ENCODE data around the gene DGKZ. TPM values are rescaled to one million over a fixed set of nuclear protein-coding genes. Genes with fewer than 3 reads are reported as not detected.

DGKZ gene
- total and polyA plus RNA-seq, 2 experiments from 2014 or later, result 45.1 to 170 TPM

- H3K36me3 ChIP-seq (ENCODE audit: insufficient read depth), result no peaks in the 10 kb centered on the region; the same call in 1 of the 2 replicates
- H3K9me2 ChIP-seq (ENCODE audit: insufficient read depth), result no peaks in the 10 kb centered on the region
- H2AFZ ChIP-seq, result no peak overlapping the region
- Mint-ChIP-seq H3K9me3 (no peaks in the 10 kb centered on the region), H3K27ac (no peak overlapping the region), H3K4me1 (peaks cover 27% of the 10 kb centered on the region), H3K27me3 (ENCODE audit: insufficient read depth, low read depth, poor library complexity) (peaks cover 34% of the 10 kb centered on the region), H3K4me3 (no peak overlapping the region), H3K36me3 (ENCODE audit: low read depth) (peaks cover 6% of the 10 kb centered on the region)
- ATAC-seq (no peak), DNase-seq (ENCODE audit: low spot score) (no peak)
- H3K79me2 ChIP-seq (replicated peaks; ENCODE audit: insufficient read depth), result no peaks in the 10 kb centered on the region
- peaks cover 17% of the 10 kb centered on the region for H3K4me1 ChIP-seq (ENCODE audit: insufficient read depth)
- no peak overlapping the region for H3K4me3 ChIP-seq
- TF ChIP-seq CREB1 (CRISPR knock-in tag; IDR thresholded peaks at IDR 0.05; ENCODE audit: low read depth) (no peak), ZNF331 (CRISPR knock-in tag; IDR thresholded peaks at IDR 0.05; ENCODE audit: low read depth) (no peak), EZH2phosphoT487 (IDR thresholded peaks at IDR 0.05; ENCODE audit: unreplicated experiment) (no peak), POLR2AphosphoS5 (IDR thresholded peaks at IDR 0.05; ENCODE audit: low read depth) (no peak), ETS1 (IDR thresholded peaks at IDR 0.05) (no peak), JUNB (IDR thresholded peaks at IDR 0.05; ENCODE audit: unreplicated experiment) (no peak), STAT1 (IDR thresholded peaks at IDR 0.05; ENCODE audit: unreplicated experiment) (no peak), REST (IDR thresholded peaks at IDR 0.05; ENCODE audit: unreplicated experiment) (no peak), NANOG (IDR thresholded peaks at IDR 0.05; ENCODE audit: borderline replicate concordance) (no peak), ZNF462 (CRISPR knock-in tag; IDR thresholded peaks at IDR 0.05) (no peak), ZNF114 (CRISPR knock-in tag; IDR thresholded peaks at IDR 0.05) (no peak), CTCF (conservative IDR thresholded peaks at IDR 0.05; ENCODE audit: low read depth in 2 of 2) (no peak), EZH2 (IDR thresholded peaks at IDR 0.05; ENCODE audit: low read depth, unreplicated experiment) (no peak)
- no peaks in the 10 kb centered on the region for H4K20me1 ChIP-seq (replicated peaks; ENCODE audit: insufficient read depth)
- no peak overlapping the region for H3K4me2 ChIP-seq
- H3K27me3 ChIP-seq (ENCODE audit: insufficient read depth), result peaks cover 28% of the 10 kb centered on the region
- peaks cover 5% of the 10 kb centered on the region; the same call in 1 of the 2 replicates for H3F3A ChIP-seq (replicated peaks; ENCODE audit: low read depth)
- H3K27ac ChIP-seq (ENCODE audit: low read depth), result no peak overlapping the region
These were observed 20.3 kb upstream of the DGKZ start for GRCh38 chr11:46326813-46327416.

All from GM23338 (cell line).